HL-60 (cell line): ENCODE data around the gene OR2S2.
"Not testable (repeated sequence)": the region's sequence is repeated elsewhere in the genome, so short reads cannot be mapped to it uniquely, and the experiment has no call there.

Source experiments
- DNase-seq, 2 experiments: peaks; one replicate each; pipeline ENCODE4 v3.0.0-alpha.2; 2010 to 2020; ENCODE audit warnings: low read depth in 1 of 2, low spot score in 1 of 2
- H3K27ac ChIP-seq: fragments of 250-450 bp; sonication (Bioruptor Pico); replicated peaks from 2 replicates; pipeline ENCODE4 v1.5.1; 2020; ENCODE audit warnings: mild to moderate bottlenecking, moderate library complexity
- H3K27me3 ChIP-seq: fragments of 250-450 bp; sonication (Bioruptor Pico); 2 replicates; pipeline ENCODE4 v1.5.1; 2021; ENCODE audit warnings: mild to moderate bottlenecking, moderate library complexity; ENCODE audit not compliant: insufficient read depth, poor library complexity, severe bottlenecking
- H3K4me3 ChIP-seq: replicated peaks from 2 replicates; pipeline ENCODE4 v1.5.1; 2011; ENCODE audit warnings: mild to moderate bottlenecking, control low read depth, low read length; ENCODE audit not compliant: insufficient read depth
- CTCF ChIP-seq: IDR thresholded peaks from one replicate; pipeline ENCODE4 v1.5.1; 2011; ENCODE audit warnings: low read length, control low read depth, inconsistent platforms; ENCODE audit not compliant: insufficient read depth
- GABPA ChIP-seq: IDR thresholded peaks from 2 replicates; pipeline ENCODE4 v1.6.1; 2012; ENCODE audit warnings: low read depth
- POLR2AphosphoS5 ChIP-seq: IDR thresholded peaks from 2 replicates; pipeline ENCODE4 v1.6.1; 2012; ENCODE audit warnings: low read depth
- SPI1 ChIP-seq: IDR thresholded peaks from 2 replicates; pipeline ENCODE4 v1.6.1; 2012; ENCODE audit warnings: low read depth, mild to moderate bottlenecking, borderline replicate concordance
- TF ChIP-seq, protein P1 (sequence below): IDR thresholded peaks from 2 replicates; pipeline ENCODE4 v1.6.1; 2012; ENCODE audit warnings: low read depth; ENCODE audit not compliant: insufficient replicate concordance

The OR2S2 gene

DNA sequence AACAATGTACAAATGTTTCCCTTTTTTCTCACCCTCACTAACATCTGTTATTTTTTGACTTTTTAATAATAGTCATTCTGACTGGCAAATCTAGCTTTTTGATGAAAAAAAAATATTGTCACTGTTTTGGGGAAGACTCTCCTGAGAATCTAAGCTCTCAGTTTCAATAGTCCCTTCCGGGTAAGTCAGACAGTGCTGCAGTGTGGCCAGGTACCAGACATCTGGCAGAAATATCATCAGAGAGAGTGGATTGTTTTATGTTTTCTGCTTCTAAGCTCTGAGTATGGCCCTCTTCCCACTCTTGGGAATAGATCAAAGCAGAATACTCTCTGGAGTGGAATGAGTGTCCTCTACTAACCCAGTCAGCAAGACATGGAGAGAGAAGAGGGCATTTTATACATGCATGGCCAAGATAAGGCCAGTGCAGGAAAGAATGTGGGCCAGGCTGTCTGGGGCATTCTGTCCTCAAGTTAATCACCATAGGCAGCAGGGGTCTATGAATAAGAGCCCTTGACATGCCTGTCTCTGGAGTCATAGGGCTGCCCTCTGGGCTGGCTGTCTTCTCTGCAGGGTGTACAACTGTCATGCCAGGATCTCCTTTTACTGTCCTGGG lies 38.5 kb upstream of the OR2S2 start:
- TF ChIP-seq CTCF (no peak), SPI1 (no peak), POLR2AphosphoS5 (no peak), GABPA (no peak)
- TF ChIP-seq, protein P1, sequence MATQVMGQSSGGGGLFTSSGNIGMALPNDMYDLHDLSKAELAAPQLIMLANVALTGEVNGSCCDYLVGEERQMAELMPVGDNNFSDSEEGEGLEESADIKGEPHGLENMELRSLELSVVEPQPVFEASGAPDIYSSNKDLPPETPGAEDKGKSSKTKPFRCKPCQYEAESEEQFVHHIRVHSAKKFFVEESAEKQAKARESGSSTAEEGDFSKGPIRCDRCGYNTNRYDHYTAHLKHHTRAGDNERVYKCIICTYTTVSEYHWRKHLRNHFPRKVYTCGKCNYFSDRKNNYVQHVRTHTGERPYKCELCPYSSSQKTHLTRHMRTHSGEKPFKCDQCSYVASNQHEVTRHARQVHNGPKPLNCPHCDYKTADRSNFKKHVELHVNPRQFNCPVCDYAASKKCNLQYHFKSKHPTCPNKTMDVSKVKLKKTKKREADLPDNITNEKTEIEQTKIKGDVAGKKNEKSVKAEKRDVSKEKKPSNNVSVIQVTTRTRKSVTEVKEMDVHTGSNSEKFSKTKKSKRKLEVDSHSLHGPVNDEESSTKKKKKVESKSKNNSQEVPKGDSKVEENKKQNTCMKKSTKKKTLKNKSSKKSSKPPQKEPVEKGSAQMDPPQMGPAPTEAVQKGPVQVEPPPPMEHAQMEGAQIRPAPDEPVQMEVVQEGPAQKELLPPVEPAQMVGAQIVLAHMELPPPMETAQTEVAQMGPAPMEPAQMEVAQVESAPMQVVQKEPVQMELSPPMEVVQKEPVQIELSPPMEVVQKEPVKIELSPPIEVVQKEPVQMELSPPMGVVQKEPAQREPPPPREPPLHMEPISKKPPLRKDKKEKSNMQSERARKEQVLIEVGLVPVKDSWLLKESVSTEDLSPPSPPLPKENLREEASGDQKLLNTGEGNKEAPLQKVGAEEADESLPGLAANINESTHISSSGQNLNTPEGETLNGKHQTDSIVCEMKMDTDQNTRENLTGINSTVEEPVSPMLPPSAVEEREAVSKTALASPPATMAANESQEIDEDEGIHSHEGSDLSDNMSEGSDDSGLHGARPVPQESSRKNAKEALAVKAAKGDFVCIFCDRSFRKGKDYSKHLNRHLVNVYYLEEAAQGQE, result no peak
- DNase-seq, result no peak
- Histone ChIP-seq H3K27ac (no peak overlapping the region), H3K4me3 (no peak overlapping the region), H3K27me3 (peaks cover 4% of the 10 kb centered on the region)

DNA sequence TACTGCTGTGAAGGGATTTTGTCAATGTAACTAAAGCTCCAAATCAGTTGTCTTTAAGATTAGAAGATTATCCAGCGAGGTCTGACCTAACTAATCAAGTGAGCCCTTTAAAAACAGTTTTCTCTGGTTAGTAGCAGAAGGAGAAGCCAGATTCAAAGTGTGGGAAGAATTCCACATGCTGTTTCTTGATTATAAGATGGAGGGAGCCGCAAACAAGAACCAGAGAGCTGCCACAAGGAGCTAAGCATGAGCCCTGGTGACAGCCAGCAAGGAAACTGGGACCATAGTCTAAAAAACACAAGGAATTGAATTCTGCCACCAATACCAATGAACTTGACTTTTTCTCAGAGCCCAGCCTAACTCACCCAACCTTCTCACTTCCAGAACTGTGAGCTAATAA lies 37.0 kb upstream of the OR2S2 start:
- Histone ChIP-seq H3K4me3 (no peak overlapping the region), H3K27me3 (peaks cover 6% of the 10 kb centered on the region), H3K27ac (no peak overlapping the region)
- DNase-seq, result no peak
- TF ChIP-seq CTCF, result no peak

GRCh38 chr9:35993976-35994720 lies 36.2 kb upstream of the OR2S2 start:
- Histone ChIP-seq H3K27me3 (peaks cover 6% of the 10 kb centered on the region), H3K27ac (no peak overlapping the region), H3K4me3 (no peak overlapping the region)
- TF ChIP-seq CTCF, result no peak
- TF ChIP-seq, protein P1, result no peak
- TF ChIP-seq GABPA, result no peak
- TF ChIP-seq SPI1, result no peak
- TF ChIP-seq POLR2AphosphoS5, result no peak
- no peak for DNase-seq

DNA sequence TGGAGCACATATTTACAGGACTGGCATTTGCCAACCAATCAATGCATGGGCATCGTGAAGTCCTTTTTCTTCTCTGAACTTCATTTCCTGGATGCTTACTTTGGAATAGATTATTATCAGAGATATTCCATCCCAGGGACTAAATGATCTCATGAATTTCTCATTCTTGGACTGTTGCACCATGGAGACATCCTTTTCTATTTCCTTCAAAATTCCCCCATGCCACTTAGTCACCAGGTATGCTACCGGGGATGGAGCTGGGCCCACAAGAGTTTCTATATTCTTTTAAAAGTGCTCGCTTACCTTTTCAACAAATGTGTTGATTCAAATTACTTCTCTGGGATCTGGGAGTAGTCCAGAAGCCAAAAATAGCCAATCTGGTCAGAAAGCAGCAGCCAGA lies 35.2 kb upstream of the OR2S2 start:
- H3K27me3 ChIP-seq, H3K4me3 ChIP-seq, H3K27ac ChIP-seq, DNase-seq: not testable (repeated sequence)
